ENCODE measurements around the gene LNP1.

GRCh38 chr3:100423611-100424010 is 22.3 kb downstream of the LNP1 start:
- TF ChIP-seq, protein P1, sequence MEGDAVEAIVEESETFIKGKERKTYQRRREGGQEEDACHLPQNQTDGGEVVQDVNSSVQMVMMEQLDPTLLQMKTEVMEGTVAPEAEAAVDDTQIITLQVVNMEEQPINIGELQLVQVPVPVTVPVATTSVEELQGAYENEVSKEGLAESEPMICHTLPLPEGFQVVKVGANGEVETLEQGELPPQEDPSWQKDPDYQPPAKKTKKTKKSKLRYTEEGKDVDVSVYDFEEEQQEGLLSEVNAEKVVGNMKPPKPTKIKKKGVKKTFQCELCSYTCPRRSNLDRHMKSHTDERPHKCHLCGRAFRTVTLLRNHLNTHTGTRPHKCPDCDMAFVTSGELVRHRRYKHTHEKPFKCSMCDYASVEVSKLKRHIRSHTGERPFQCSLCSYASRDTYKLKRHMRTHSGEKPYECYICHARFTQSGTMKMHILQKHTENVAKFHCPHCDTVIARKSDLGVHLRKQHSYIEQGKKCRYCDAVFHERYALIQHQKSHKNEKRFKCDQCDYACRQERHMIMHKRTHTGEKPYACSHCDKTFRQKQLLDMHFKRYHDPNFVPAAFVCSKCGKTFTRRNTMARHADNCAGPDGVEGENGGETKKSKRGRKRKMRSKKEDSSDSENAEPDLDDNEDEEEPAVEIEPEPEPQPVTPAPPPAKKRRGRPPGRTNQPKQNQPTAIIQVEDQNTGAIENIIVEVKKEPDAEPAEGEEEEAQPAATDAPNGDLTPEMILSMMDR (IDR thresholded peaks at IDR 0.05), result no peak
- TF ChIP-seq JUN (IDR thresholded peaks at IDR 0.05), result no peak
- TF ChIP-seq ZSCAN20 (CRISPR knock-in tag; IDR thresholded peaks at IDR 0.05), result no peak
- no peak for TF ChIP-seq EP300 (IDR thresholded peaks at IDR 0.05)
- no peak for TF ChIP-seq POLR2A (IDR thresholded peaks at IDR 0.05; ENCODE audit: low read length)
- no peak for TF ChIP-seq RAD21 (conservative IDR thresholded peaks at IDR 0.05 in 1 of 2, IDR thresholded peaks at IDR 0.05 in 1 of 2)
- TF ChIP-seq MAX (IDR thresholded peaks at IDR 0.05), result no peak
